WTC11 (cell line): Measurements from ENCODE around the gene PHLDA3. TPM values are rescaled to one million over a fixed set of nuclear protein-coding genes. Genes with fewer than 3 reads are reported as not detected.
A peak's percentile ranks its signal among the peaks of the same experiment; 100 is the strongest.

Experiments
- ATAC-seq: fragments of 200-7000 bp; cut with Tn5 transposase; 2 replicates; pipeline ENCODE4 v1.10.0; 2021; ENCODE audit warnings: mild to moderate bottlenecking, moderate library complexity
- CTCF ChIA-PET: fragments of 300-600 bp; sonication (Branson Sonifier 250); formaldehyde crosslinking; loops from one replicate; lab custom pipeline; 2021; ENCODE audit warnings: antibody characterized with exemption; lab: Charles Lee
- POLR2A ChIA-PET: fragments of 350-600 bp; sonication (Branson Sonifier 250); formaldehyde crosslinking; loops from one replicate; lab custom pipeline; 2021; ENCODE audit warnings: antibody characterized with exemption; lab: Charles Lee
- DNase-seq: peaks from one replicate; pipeline ENCODE4 v3.0.0; 2021; ENCODE audit warnings: low spot score
- H3K27ac Mint-ChIP-seq: 2 replicates; pipeline ENCODE4 v1.8.0; 2021; ENCODE audit warnings: mixed read lengths
- H3K27me3 Mint-ChIP-seq: 2 replicates; pipeline ENCODE4 v1.8.0; 2021; ENCODE audit warnings: low read depth, mild to moderate bottlenecking, moderate library complexity, mixed read lengths
- H3K36me3 Mint-ChIP-seq: 2 replicates; pipeline ENCODE4 v1.8.0; 2021; ENCODE audit warnings: mixed read lengths
- H3K4me1 Mint-ChIP-seq: 2 replicates; pipeline ENCODE4 v1.8.0; 2022; ENCODE audit warnings: mixed read lengths
- H3K4me3 Mint-ChIP-seq: 2 replicates; pipeline ENCODE4 v1.8.0; 2021; ENCODE audit warnings: mild to moderate bottlenecking, moderate library complexity, mixed read lengths
- H3K9me3 Mint-ChIP-seq: 2 replicates; pipeline ENCODE4 v1.8.0; 2021; ENCODE audit warnings: mixed read lengths
- CBFB ChIP-seq: sonication (generic); formaldehyde crosslinking; IDR thresholded peaks from 2 replicates; pipeline ENCODE4 v1.8.1; 2022; ENCODE audit warnings: mild to moderate bottlenecking, low read depth, missing genetic modification reagents
- CREB1 ChIP-seq: sonication (generic); formaldehyde crosslinking; IDR thresholded peaks from 2 replicates; pipeline ENCODE4 v1.8.0; 2023; ENCODE audit warnings: mild to moderate bottlenecking, missing genetic modification reagents
- ELF4 ChIP-seq: sonication (generic); formaldehyde crosslinking; IDR thresholded peaks from 2 replicates; pipeline ENCODE4 v1.8.1; 2022; ENCODE audit warnings: low read depth, mild to moderate bottlenecking, moderate library complexity, missing genetic modification reagents
- EMX1 ChIP-seq: fragments of 250-450 bp; sonication (Bioruptor Pico); IDR thresholded peaks from 2 replicates; pipeline ENCODE4 v1.8.0; 2021; ENCODE audit warnings: mild to moderate bottlenecking
- ETV6 ChIP-seq: sonication (generic); formaldehyde crosslinking; IDR thresholded peaks from 2 replicates; pipeline ENCODE4 v1.8.1; 2022; ENCODE audit warnings: mild to moderate bottlenecking, missing genetic modification reagents
- HMGA2 ChIP-seq: fragments of 250-450 bp; sonication (Bioruptor Pico); IDR thresholded peaks from 2 replicates; pipeline ENCODE4 v1.4.0; 2021; ENCODE audit warnings: mild to moderate bottlenecking, moderate library complexity
- JAZF1 ChIP-seq: fragments of 250-450 bp; sonication (Bioruptor Pico); IDR thresholded peaks from 2 replicates; pipeline ENCODE4 v1.9.0; 2021; ENCODE audit warnings: moderate library complexity, mild to moderate bottlenecking, inconsistent platforms
- JUN ChIP-seq: sonication (generic); formaldehyde crosslinking; IDR thresholded peaks from 2 replicates; pipeline ENCODE4 v1.8.0; 2023; ENCODE audit warnings: mild to moderate bottlenecking, missing genetic modification reagents
- KAT7 ChIP-seq: sonication (generic); formaldehyde crosslinking; IDR thresholded peaks from 2 replicates; pipeline ENCODE4 v1.8.1; 2023; ENCODE audit warnings: missing genetic modification reagents, mild to moderate bottlenecking, borderline replicate concordance
- NFATC4 ChIP-seq: fragments of 250-450 bp; sonication (Bioruptor Pico); IDR thresholded peaks from 2 replicates; pipeline ENCODE4 v1.9.0; 2021; ENCODE audit warnings: mild to moderate bottlenecking
- NR2C2 ChIP-seq: sonication (generic); formaldehyde crosslinking; IDR thresholded peaks from 2 replicates; pipeline ENCODE4 v1.8.0; 2022; ENCODE audit warnings: mild to moderate bottlenecking, missing genetic modification reagents
- OVOL2 ChIP-seq: fragments of 250-450 bp; sonication (Bioruptor Pico); IDR thresholded peaks from 2 replicates; pipeline ENCODE4 v1.9.0; 2021; ENCODE audit warnings: mild to moderate bottlenecking, borderline replicate concordance
- SP1 ChIP-seq: sonication (generic); formaldehyde crosslinking; conservative IDR thresholded peaks from 2 replicates; pipeline ENCODE4 v1.8.1; 2022; ENCODE audit warnings: missing genetic modification reagents
- TCF7 ChIP-seq: sonication (generic); formaldehyde crosslinking; IDR thresholded peaks from 2 replicates; pipeline ENCODE4 v1.8.0; 2022; ENCODE audit warnings: mild to moderate bottlenecking, low read depth, missing genetic modification reagents, moderate library complexity
- TEAD4 ChIP-seq: sonication (generic); formaldehyde crosslinking; IDR thresholded peaks from 2 replicates; pipeline ENCODE4 v1.8.0; 2022; ENCODE audit warnings: mild to moderate bottlenecking, missing genetic modification reagents
- ZBTB21 ChIP-seq: sonication (generic); formaldehyde crosslinking; IDR thresholded peaks from 2 replicates; pipeline ENCODE4 v1.8.1; 2023; ENCODE audit warnings: mild to moderate bottlenecking, missing genetic modification reagents, borderline replicate concordance
- ZNF232 ChIP-seq: sonication (generic); formaldehyde crosslinking; IDR thresholded peaks from 2 replicates; pipeline ENCODE4 v1.8.0; 2022; ENCODE audit warnings: mild to moderate bottlenecking, missing genetic modification reagents
- ZNF396 ChIP-seq: fragments of 250-450 bp; sonication (Bioruptor Pico); IDR thresholded peaks from 2 replicates; pipeline ENCODE4 v1.8.0; 2021; ENCODE audit warnings: mild to moderate bottlenecking, moderate library complexity, borderline replicate concordance
- ZNF416 ChIP-seq: fragments of 250-450 bp; sonication (Bioruptor Pico); IDR thresholded peaks from 2 replicates; pipeline ENCODE4 v1.9.0; 2021; ENCODE audit warnings: mild to moderate bottlenecking, inconsistent platforms
- total RNA-seq: library from RNA; stranded (reverse); gene quantifications from 3 replicates; pipeline ENCODE4 v1.2.3, GENCODE V29; 2021
- TF ChIP-seq, protein P1 (sequence below): fragments of 250-450 bp; sonication (Bioruptor Pico); conservative IDR thresholded peaks from 2 replicates; pipeline ENCODE4 v1.9.0; 2021; ENCODE audit warnings: mild to moderate bottlenecking
- TF ChIP-seq, protein P2 (sequence below): sonication (generic); formaldehyde crosslinking; IDR thresholded peaks from 2 replicates; pipeline ENCODE4 v1.8.1; 2023; ENCODE audit warnings: mild to moderate bottlenecking, missing genetic modification reagents, borderline replicate concordance
- TF ChIP-seq, protein P3 (sequence below): sonication (generic); formaldehyde crosslinking; IDR thresholded peaks from 2 replicates; pipeline ENCODE4 v1.8.1; 2023; ENCODE audit warnings: mild to moderate bottlenecking, missing genetic modification reagents, moderate library complexity
- TF ChIP-seq, protein P4 (sequence below): sonication (generic); formaldehyde crosslinking; IDR thresholded peaks from 2 replicates; pipeline ENCODE4 v1.8.1; 2023; ENCODE audit warnings: mild to moderate bottlenecking, moderate library complexity, missing genetic modification reagents
- TF ChIP-seq, protein P5 (sequence below): sonication (generic); formaldehyde crosslinking; IDR thresholded peaks from 2 replicates; pipeline ENCODE4 v1.8.1; 2022; ENCODE audit warnings: missing genetic modification reagents, borderline replicate concordance

Gene PHLDA3
- total RNA-seq, 1 experiment from 2014 or later, result 95.1 TPM

DNA sequence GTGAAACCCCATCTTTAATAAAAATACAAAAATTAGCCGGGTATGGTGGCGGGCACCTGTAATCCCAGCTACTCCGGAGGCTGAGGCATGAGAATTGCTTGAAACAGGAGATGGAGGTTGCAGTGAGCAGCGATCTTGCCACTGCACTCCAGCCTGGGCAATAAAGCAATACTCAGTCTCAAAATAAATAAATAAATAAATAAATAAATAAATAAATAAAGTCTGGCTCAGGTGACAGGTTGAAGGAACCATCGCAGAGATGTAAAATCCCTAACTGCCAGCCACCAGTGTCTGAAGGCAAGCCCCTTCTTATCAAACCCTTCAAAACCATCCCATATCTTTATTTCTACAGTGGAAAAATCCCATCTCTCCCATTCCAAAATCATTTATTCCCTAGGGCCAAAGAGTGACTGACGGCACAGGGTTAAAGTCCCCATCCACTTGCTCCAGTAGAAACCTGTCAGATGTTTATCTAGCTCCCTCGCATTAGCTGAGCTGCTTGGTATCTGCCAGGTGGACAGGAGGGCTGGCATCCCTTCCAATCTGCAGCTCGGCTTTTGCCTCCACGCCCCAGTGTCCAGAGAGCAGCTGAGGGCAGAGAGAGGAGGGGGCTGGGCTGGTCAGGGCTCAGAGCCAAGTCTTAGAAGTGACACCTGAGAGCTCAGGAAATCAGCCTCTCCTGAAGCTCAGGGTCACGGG, 33.0 kb upstream of the PHLDA3 start:
- H3K27ac Mint-ChIP-seq, result peak overlapping the region; percentile 37; the same call in 1 of the 2 replicates
- H3K4me1 Mint-ChIP-seq, result peaks cover 59% of the 10 kb centered on the region
- H3K27me3 Mint-ChIP-seq, result peaks cover 14% of the 10 kb centered on the region
- H3K9me3 Mint-ChIP-seq, result no peaks in the 10 kb centered on the region
- DNase-seq, result no peak
- TF ChIP-seq, protein P1, sequence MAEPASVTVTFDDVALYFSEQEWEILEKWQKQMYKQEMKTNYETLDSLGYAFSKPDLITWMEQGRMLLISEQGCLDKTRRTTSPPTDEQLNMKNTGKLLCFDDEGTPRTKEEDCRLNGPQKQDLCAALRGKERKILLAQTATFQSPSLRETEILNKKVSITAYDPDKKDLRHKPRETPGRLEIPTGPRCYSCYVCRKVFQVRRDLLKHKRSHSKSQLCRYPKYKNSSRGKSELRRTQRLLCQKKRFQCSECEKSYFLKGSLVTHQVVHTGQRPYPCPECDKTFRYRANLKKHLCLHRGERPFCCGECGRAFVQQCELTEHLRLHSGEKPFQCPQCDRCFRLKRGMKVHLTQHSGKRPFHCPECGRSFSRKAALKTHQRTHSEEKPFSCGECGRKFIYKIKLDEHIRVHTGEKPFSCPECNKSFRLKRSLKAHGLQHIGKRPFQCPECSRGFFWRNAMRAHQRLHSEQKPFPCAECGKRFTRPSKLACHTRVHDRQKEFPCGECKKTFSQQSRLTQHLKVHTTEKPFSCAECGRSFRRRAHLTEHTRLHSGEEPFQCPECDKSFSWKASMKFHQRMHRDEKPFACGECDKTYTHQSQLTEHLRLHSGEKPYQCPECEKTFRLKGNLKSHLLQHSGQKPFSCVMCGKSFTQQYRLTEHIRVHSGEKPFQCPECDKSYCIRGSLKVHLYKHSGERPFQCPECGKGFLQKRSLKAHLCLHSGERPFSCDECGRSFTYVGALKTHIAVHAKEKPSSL (CRISPR knock-in tag), result no peak
- TF ChIP-seq HMGA2 (CRISPR knock-in tag) (no peak), CREB1 (no peak), SP1 (CRISPR knock-in tag) (no peak), ZNF232 (CRISPR knock-in tag) (no peak), ETV6 (no peak), JUN (CRISPR knock-in tag) (no peak), TEAD4 (CRISPR knock-in tag) (no peak), TCF7 (CRISPR knock-in tag) (no peak), ZNF416 (CRISPR knock-in tag) (no peak), ELF4 (CRISPR knock-in tag) (no peak), CBFB (CRISPR knock-in tag) (no peak), JAZF1 (CRISPR knock-in tag) (no peak), EMX1 (CRISPR knock-in tag) (no peak)
- TF ChIP-seq, protein P2, sequence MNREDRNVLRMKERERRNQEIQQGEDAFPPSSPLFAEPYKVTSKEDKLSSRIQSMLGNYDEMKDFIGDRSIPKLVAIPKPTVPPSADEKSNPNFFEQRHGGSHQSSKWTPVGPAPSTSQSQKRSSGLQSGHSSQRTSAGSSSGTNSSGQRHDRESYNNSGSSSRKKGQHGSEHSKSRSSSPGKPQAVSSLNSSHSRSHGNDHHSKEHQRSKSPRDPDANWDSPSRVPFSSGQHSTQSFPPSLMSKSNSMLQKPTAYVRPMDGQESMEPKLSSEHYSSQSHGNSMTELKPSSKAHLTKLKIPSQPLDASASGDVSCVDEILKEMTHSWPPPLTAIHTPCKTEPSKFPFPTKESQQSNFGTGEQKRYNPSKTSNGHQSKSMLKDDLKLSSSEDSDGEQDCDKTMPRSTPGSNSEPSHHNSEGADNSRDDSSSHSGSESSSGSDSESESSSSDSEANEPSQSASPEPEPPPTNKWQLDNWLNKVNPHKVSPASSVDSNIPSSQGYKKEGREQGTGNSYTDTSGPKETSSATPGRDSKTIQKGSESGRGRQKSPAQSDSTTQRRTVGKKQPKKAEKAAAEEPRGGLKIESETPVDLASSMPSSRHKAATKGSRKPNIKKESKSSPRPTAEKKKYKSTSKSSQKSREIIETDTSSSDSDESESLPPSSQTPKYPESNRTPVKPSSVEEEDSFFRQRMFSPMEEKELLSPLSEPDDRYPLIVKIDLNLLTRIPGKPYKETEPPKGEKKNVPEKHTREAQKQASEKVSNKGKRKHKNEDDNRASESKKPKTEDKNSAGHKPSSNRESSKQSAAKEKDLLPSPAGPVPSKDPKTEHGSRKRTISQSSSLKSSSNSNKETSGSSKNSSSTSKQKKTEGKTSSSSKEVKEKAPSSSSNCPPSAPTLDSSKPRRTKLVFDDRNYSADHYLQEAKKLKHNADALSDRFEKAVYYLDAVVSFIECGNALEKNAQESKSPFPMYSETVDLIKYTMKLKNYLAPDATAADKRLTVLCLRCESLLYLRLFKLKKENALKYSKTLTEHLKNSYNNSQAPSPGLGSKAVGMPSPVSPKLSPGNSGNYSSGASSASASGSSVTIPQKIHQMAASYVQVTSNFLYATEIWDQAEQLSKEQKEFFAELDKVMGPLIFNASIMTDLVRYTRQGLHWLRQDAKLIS (CRISPR knock-in tag), result no peak
- TF ChIP-seq, protein P3, sequence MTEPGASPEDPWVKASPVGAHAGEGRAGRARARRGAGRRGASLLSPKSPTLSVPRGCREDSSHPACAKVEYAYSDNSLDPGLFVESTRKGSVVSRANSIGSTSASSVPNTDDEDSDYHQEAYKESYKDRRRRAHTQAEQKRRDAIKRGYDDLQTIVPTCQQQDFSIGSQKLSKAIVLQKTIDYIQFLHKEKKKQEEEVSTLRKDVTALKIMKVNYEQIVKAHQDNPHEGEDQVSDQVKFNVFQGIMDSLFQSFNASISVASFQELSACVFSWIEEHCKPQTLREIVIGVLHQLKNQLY (CRISPR knock-in tag), result no peak
- TF ChIP-seq, protein P4, sequence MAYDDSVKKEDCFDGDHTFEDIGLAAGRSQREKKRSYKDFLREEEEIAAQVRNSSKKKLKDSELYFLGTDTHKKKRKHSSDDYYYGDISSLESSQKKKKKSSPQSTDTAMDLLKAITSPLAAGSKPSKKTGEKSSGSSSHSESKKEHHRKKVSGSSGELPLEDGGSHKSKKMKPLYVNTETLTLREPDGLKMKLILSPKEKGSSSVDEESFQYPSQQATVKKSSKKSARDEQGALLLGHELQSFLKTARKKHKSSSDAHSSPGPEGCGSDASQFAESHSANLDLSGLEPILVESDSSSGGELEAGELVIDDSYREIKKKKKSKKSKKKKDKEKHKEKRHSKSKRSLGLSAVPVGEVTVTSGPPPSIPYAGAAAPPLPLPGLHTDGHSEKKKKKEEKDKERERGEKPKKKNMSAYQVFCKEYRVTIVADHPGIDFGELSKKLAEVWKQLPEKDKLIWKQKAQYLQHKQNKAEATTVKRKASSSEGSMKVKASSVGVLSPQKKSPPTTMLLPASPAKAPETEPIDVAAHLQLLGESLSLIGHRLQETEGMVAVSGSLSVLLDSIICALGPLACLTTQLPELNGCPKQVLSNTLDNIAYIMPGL, result no peak
- no peaks in the 10 kb centered on the region for H3K36me3 Mint-ChIP-seq
- no peak overlapping the region for H3K4me3 Mint-ChIP-seq
- CTCF ChIA-PET, result interaction anchor here (0.5 to 11.6 kb wide), 13 partner anchors 11 to 394 kb away, joined by 3 to 276 read pairs (median 5); no protein-coding TSS in a partner anchor
- POLR2A ChIA-PET, result interaction anchor here (2.3 to 3.6 kb wide), 3 partner anchors 11 to 33 kb away, joined by 5 to 24 read pairs (median 21); partner anchors contain the start of gene PHLDA3
- ATAC-seq, result no peak

DNA sequence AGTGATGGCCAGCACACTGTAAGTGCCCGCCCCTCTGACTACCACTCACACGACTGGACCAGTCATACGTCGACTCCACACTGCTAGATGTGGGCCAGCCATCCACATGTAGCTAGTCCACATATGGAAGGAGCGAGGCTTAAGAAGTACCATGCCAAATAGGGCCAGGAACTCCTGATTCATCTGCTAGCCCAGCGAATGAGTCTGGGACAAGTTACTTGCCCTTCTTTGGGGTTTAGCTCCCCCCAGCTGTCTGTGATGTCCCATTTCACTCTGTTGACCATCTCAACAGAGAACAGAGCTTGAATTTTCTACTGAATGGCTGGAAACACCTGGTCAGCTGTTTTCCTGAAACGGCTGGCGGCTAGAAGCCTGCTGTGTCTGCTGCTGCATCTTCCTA, 32.2 kb upstream of the PHLDA3 start:
- H3K27ac Mint-ChIP-seq, result peak overlapping the region; percentile 77
- H3K4me1 Mint-ChIP-seq, result peaks cover 54% of the 10 kb centered on the region
- no peaks in the 10 kb centered on the region for H3K36me3 Mint-ChIP-seq
- H3K27me3 Mint-ChIP-seq, result peaks cover 7% of the 10 kb centered on the region
- POLR2A ChIA-PET, result interaction anchor here (3.0 to 3.6 kb wide), 2 partner anchors 11 to 20 kb away, joined by 21 to 24 read pairs; no protein-coding TSS in a partner anchor
- no peak overlapping the region for H3K4me3 Mint-ChIP-seq
- ATAC-seq, result no peak
- CTCF ChIA-PET, result interaction anchor here (0.8 to 11.6 kb wide), 7 partner anchors 12 to 293 kb away, joined by 3 to 276 read pairs (median 6); no protein-coding TSS in a partner anchor
- H3K9me3 Mint-ChIP-seq, result no peaks in the 10 kb centered on the region
- no peak for DNase-seq
- no peak for TF ChIP-seq ZNF396 (CRISPR knock-in tag)
- no peak for TF ChIP-seq OVOL2 (CRISPR knock-in tag)
- TF ChIP-seq TCF7 (CRISPR knock-in tag), result no peak
- TF ChIP-seq NR2C2, result no peak
- TF ChIP-seq EMX1 (CRISPR knock-in tag), result no peak
- TF ChIP-seq KAT7, result no peak
- TF ChIP-seq ZBTB21 (CRISPR knock-in tag), result no peak
- TF ChIP-seq, protein P5, sequence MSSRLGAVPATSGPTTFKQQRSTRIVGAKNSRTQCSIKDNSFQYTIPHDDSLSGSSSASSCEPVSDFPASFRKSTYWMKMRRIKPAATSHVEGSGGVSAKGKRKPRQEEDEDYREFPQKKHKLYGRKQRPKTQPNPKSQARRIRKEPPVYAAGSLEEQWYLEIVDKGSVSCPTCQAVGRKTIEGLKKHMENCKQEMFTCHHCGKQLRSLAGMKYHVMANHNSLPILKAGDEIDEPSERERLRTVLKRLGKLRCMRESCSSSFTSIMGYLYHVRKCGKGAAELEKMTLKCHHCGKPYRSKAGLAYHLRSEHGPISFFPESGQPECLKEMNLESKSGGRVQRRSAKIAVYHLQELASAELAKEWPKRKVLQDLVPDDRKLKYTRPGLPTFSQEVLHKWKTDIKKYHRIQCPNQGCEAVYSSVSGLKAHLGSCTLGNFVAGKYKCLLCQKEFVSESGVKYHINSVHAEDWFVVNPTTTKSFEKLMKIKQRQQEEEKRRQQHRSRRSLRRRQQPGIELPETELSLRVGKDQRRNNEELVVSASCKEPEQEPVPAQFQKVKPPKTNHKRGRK (CRISPR knock-in tag), result no peak
- TF ChIP-seq TEAD4 (CRISPR knock-in tag), result no peak
- no peak for TF ChIP-seq SP1 (CRISPR knock-in tag)
- TF ChIP-seq NFATC4 (CRISPR knock-in tag), result no peak
